ENCODE results near the gene B3GALT5.
"Not testable (repeated sequence)": the region's sequence is repeated elsewhere in the genome, so short reads cannot be mapped to it uniquely, and the experiment has no call there.

The B3GALT5 gene

GRCh38 chr21:39675590-39675989 lies 62.9 kb downstream of the B3GALT5 start:
- Mint-ChIP-seq H3K27me3 (no peaks in the 10 kb centered on the region), H3K4me1 (no peaks in the 10 kb centered on the region), H3K9me3 (peaks cover 5% of the 10 kb centered on the region), H3K4me3 (no peak overlapping the region), H3K36me3 (no peaks in the 10 kb centered on the region), H3K27ac (no peak overlapping the region)
- DNase-seq: no peak
- CTCF ChIA-PET: no interaction called here

- DNase-seq: no peak
- Mint-ChIP-seq H3K27me3 (no peaks in the 10 kb centered on the region), H3K4me3 (no peak overlapping the region), H3K4me1 (no peaks in the 10 kb centered on the region), H3K27ac (no peak overlapping the region), H3K36me3 (no peaks in the 10 kb centered on the region), H3K9me3 (peaks cover 5% of the 10 kb centered on the region)
- CTCF ChIA-PET: no interaction called here
These were observed 63.4 kb downstream of the B3GALT5 start for GRCh38 chr21:39675993-39676661.

DNA sequence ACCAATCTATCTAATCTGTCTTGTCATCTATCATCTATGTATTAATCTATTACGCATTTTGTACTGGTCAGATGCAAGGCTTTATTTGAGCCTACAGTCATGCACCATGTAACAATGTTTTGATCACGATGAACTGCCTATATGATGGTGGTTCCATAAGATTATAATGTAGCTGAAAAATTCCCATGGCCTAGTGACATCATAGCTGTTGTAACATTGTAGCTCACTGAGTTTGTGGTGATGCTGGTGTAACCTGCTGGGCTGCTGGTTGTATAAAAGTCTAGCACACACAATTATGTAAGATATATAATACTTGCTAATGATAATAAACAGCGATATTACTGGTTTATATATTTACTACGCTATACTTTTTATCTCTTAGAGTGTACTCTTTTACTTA lies 67.5 kb downstream of the B3GALT5 start:
- H3K9me3 Mint-ChIP-seq: peaks cover 6% of the 10 kb centered on the region
- no peak overlapping the region for H3K4me3 Mint-ChIP-seq
- no peak for DNase-seq
- no peaks in the 10 kb centered on the region for H3K36me3 Mint-ChIP-seq
- CTCF ChIA-PET: no interaction called here
- no peak overlapping the region for H3K27ac Mint-ChIP-seq
- no peaks in the 10 kb centered on the region for H3K4me1 Mint-ChIP-seq
- no peaks in the 10 kb centered on the region for H3K27me3 Mint-ChIP-seq

DNA sequence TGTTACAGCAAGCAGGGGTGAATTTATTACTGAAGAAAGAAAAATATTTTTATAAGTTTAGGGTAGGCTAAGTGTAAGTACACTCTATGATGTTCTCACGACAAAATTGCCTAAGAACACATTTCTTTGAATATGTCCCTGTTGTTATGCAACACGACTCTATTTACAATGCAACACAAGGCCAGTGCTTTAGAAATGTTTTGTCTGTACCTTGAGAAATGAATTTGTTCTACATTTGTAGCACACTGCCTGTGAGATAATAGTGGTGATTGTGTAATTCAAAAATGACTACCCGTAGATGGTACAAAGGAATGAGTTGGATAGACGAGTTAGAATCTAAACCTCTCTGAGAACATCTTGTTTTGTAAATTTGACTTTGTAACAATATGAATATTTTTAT lies 68.5 kb downstream of the B3GALT5 start:
- H3K27me3 Mint-ChIP-seq: no peaks in the 10 kb centered on the region
- peaks cover 3% of the 10 kb centered on the region for H3K9me3 Mint-ChIP-seq
- DNase-seq: no peak
- no peaks in the 10 kb centered on the region for H3K36me3 Mint-ChIP-seq
- no peak overlapping the region for H3K4me3 Mint-ChIP-seq
- CTCF ChIA-PET: no interaction called here
- no peaks in the 10 kb centered on the region for H3K4me1 Mint-ChIP-seq
- H3K27ac Mint-ChIP-seq: no peak overlapping the region

- Mint-ChIP-seq H3K36me3 (no peaks in the 10 kb centered on the region), H3K27ac (no peak overlapping the region), H3K27me3 (no peaks in the 10 kb centered on the region), H3K4me3 (no peak overlapping the region), H3K4me1 (no peaks in the 10 kb centered on the region), H3K9me3 (peaks cover 3% of the 10 kb centered on the region)
- CTCF ChIA-PET: no interaction called here
- DNase-seq: no peak
These were observed 69.1 kb downstream of the B3GALT5 start for GRCh38 chr21:39681845-39682244.

DNA sequence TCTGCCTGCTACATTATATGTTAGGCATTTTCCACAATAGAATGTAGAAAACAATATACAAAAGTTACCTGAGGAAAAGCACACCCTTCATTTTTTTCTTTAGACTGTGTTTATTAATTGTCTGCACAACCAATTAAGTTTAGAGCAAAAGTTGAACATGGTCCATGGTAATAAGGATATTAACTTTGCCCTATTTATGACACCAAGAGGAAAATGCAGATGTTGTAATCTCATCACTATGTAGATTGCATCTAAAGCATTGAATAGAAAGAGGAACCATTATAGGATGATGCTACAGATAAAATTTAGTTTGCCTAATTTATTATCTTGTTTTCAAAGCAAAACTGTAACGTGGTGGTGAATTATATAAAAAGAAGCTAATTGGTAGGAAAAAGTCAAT lies 72.5 kb downstream of the B3GALT5 start:
- H3K27me3 Mint-ChIP-seq: no peaks in the 10 kb centered on the region
- H3K4me1 Mint-ChIP-seq: no peaks in the 10 kb centered on the region
- H3K4me3 Mint-ChIP-seq: no peak overlapping the region
- H3K27ac Mint-ChIP-seq: no peak overlapping the region
- peaks cover 3% of the 10 kb centered on the region for H3K9me3 Mint-ChIP-seq
- CTCF ChIA-PET: no interaction called here
- H3K36me3 Mint-ChIP-seq: no peaks in the 10 kb centered on the region
- DNase-seq: no peak

DNA sequence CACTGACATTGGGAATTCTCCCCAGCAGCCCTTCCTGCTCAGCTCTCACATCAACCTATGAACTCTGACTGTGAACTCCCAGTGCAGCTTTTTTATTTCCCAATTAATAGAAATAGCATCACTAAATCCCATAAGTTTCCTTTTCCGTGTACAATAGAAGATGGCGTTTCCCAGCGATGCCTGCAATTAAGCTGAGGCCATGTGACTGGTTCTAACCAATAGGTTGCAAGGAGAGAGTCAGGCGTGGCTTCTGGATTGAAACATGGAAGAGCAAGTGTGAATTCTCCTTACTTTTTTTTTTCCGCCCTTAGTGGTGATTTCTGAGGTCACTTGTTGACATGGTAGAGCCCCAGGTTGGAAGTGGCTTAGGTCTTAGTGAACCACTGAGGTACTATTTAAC lies 73.3 kb downstream of the B3GALT5 start:
- CTCF ChIA-PET: no interaction called here
- Mint-ChIP-seq H3K27ac (no peak overlapping the region), H3K4me3 (no peak overlapping the region), H3K27me3 (no peaks in the 10 kb centered on the region), H3K36me3 (no peaks in the 10 kb centered on the region), H3K9me3 (peaks cover 3% of the 10 kb centered on the region), H3K4me1 (no peaks in the 10 kb centered on the region)
- no peak for DNase-seq

GRCh38 chr21:39686646-39687468 lies 74.1 kb downstream of the B3GALT5 start:
- Mint-ChIP-seq H3K27ac (no peak overlapping the region), H3K4me3 (no peak overlapping the region), H3K9me3 (no peaks in the 10 kb centered on the region), H3K27me3 (no peaks in the 10 kb centered on the region), H3K4me1 (no peaks in the 10 kb centered on the region), H3K36me3 (no peaks in the 10 kb centered on the region)
- no peak for DNase-seq
- CTCF ChIA-PET: no interaction called here

DNA sequence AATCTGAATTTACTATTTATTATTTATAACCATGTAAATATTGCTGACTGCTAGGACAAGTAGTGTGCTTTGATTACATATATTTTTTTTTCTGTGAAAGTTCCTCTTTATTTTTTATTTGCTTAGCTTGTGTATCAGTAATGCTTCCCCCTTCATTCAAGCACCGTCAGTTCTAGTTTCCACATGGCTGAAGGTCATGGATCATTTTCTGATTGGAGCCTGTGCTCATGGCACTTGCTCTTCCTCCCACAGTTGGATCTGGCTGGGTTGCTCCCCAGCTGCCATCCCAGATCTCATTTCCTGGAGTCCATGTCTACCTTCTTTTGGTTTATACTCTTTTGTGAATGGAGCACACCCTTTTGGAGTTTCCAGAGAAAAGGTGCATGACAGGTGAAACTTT lies 75.3 kb downstream of the B3GALT5 start:
- H3K27ac Mint-ChIP-seq: no peak overlapping the region

GRCh38 chr21:39689860-39690259 lies 77.1 kb downstream of the B3GALT5 start:
- H3K4me1 Mint-ChIP-seq, CTCF ChIA-PET, H3K4me3 Mint-ChIP-seq, H3K27me3 Mint-ChIP-seq, H3K27ac Mint-ChIP-seq, DNase-seq, H3K36me3 Mint-ChIP-seq, H3K9me3 Mint-ChIP-seq: not testable (repeated sequence)

More for the DNA sequence above, 75.3 kb downstream of the B3GALT5 start:
- H3K36me3 Mint-ChIP-seq: no peaks in the 10 kb centered on the region
- CTCF ChIA-PET: no interaction called here
- no peaks in the 10 kb centered on the region for H3K9me3 Mint-ChIP-seq
- H3K27me3 Mint-ChIP-seq: no peaks in the 10 kb centered on the region
- no peak overlapping the region for H3K4me3 Mint-ChIP-seq
- H3K4me1 Mint-ChIP-seq: no peaks in the 10 kb centered on the region
- DNase-seq: no peak

- Mint-ChIP-seq H3K27me3 (no peaks in the 10 kb centered on the region), H3K9me3 (no peaks in the 10 kb centered on the region), H3K4me1 (no peaks in the 10 kb centered on the region), H3K4me3 (no peak overlapping the region), H3K36me3 (no peaks in the 10 kb centered on the region), H3K27ac (no peak overlapping the region)
- CTCF ChIA-PET: no interaction called here
- no peak for DNase-seq
These were observed 77.7 kb downstream of the B3GALT5 start for GRCh38 chr21:39690454-39690853.

- H3K9me3 Mint-ChIP-seq: no peaks in the 10 kb centered on the region
- CTCF ChIA-PET: interaction anchor here (1.0 kb wide), 1 partner anchor 18 kb away, joined by 3 read pairs; no protein-coding TSS in a partner anchor
- H3K4me3 Mint-ChIP-seq: no peak overlapping the region
- H3K27me3 Mint-ChIP-seq: no peaks in the 10 kb centered on the region
- H3K36me3 Mint-ChIP-seq: no peaks in the 10 kb centered on the region
- DNase-seq: no peak
- H3K27ac Mint-ChIP-seq: no peak overlapping the region
- H3K4me1 Mint-ChIP-seq: no peaks in the 10 kb centered on the region
These were observed 82.0 kb downstream of the B3GALT5 start for GRCh38 chr21:39694750-39695149.

GRCh38 chr21:39696196-39696595 lies 83.5 kb downstream of the B3GALT5 start:
- no peaks in the 10 kb centered on the region for H3K36me3 Mint-ChIP-seq
- no peak for DNase-seq
- H3K4me3 Mint-ChIP-seq: no peak overlapping the region
- H3K27ac Mint-ChIP-seq: no peak overlapping the region
- H3K27me3 Mint-ChIP-seq: no peaks in the 10 kb centered on the region
- no peaks in the 10 kb centered on the region for H3K9me3 Mint-ChIP-seq
- CTCF ChIA-PET: no interaction called here
- H3K4me1 Mint-ChIP-seq: no peaks in the 10 kb centered on the region

DNA sequence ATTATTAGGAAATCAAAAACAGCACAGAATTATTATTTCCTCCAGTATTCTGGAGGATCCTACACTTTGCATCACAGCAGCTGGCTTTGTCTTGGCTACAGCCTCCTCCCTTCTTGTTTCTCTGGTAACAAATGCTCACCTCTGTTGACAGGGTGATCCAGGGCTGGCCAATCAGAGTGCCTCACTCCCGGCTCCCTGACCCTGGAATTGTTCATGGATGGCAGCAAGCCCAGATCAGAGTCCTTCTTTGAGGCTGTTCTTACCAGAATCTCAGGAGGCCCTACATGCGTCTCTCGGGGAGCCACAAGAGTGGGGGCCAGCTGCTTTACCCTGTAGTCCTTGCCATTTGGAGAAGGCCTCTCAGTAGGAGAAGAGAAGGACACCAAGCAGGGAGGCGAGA lies 83.9 kb downstream of the B3GALT5 start:
- no peak for DNase-seq
- H3K27me3 Mint-ChIP-seq: no peaks in the 10 kb centered on the region
- CTCF ChIA-PET: no interaction called here
- H3K4me1 Mint-ChIP-seq: no peaks in the 10 kb centered on the region
- no peak overlapping the region for H3K27ac Mint-ChIP-seq
- no peak overlapping the region for H3K4me3 Mint-ChIP-seq
- H3K36me3 Mint-ChIP-seq: no peaks in the 10 kb centered on the region
- no peaks in the 10 kb centered on the region for H3K9me3 Mint-ChIP-seq

- Mint-ChIP-seq H3K27ac (no peak overlapping the region), H3K4me1 (no peaks in the 10 kb centered on the region), H3K9me3 (peaks cover 1% of the 10 kb centered on the region), H3K4me3 (no peak overlapping the region), H3K36me3 (no peaks in the 10 kb centered on the region), H3K27me3 (no peaks in the 10 kb centered on the region)
- CTCF ChIA-PET: no interaction called here
- no peak for DNase-seq
These were observed 87.6 kb downstream of the B3GALT5 start for GRCh38 chr21:39700318-39700717.
